Measurements from ENCODE around the gene PRKCQ.

The PRKCQ gene

GRCh38 chr10:6410830-6411229 is 169.2 kb downstream of the PRKCQ start:
- no peak for TF ChIP-seq EZH2phosphoT487 (conservative IDR thresholded peaks at IDR 0.05; ENCODE audit: low read length)
- no peak for TF ChIP-seq CTCF (IDR thresholded peaks at IDR 0.05; ENCODE audit: insufficient read depth, low read length, poor library complexity, severe bottlenecking)
- Histone ChIP-seq H3K9ac (ENCODE audit: low read length) (no peak overlapping the region), H3K9me2 (replicated peaks; ENCODE audit: insufficient read depth, low read length) (no peaks in the 10 kb centered on the region), H3K27me3 (ENCODE audit: low read length) (no peaks in the 10 kb centered on the region), H2AFZ (ENCODE audit: low read depth, low read length, severe bottlenecking) (no peak overlapping the region), H4K20me1 (ENCODE audit: low read depth, low read length) (no peaks in the 10 kb centered on the region), H3K4me3 (ENCODE audit: insufficient read depth, low read length, poor library complexity, severe bottlenecking) (no peak overlapping the region), H3K36me3 (ENCODE audit: low read length) (no peaks in the 10 kb centered on the region), H3K4me2 (ENCODE audit: low read depth, low read length, poor library complexity, severe bottlenecking) (no peak overlapping the region), H3F3A (ENCODE audit: insufficient read depth) (no peaks in the 10 kb centered on the region), H3K27ac (ENCODE audit: low read depth, low read length) (no peak overlapping the region), H3K9me3 (ENCODE audit: insufficient read depth, low read length) (no peaks in the 10 kb centered on the region), H3K79me2 (ENCODE audit: insufficient read depth, low read length) (no peaks in the 10 kb centered on the region)

GRCh38 chr10:6409971-6410643 is 170.0 kb downstream of the PRKCQ start:
- Histone ChIP-seq H3K36me3 (ENCODE audit: low read length) (no peaks in the 10 kb centered on the region), H3K4me3 (ENCODE audit: insufficient read depth, low read length, poor library complexity, severe bottlenecking) (no peak overlapping the region), H3K9me3 (ENCODE audit: insufficient read depth, low read length) (no peaks in the 10 kb centered on the region), H3F3A (ENCODE audit: insufficient read depth) (no peaks in the 10 kb centered on the region), H2AFZ (ENCODE audit: low read depth, low read length, severe bottlenecking) (no peak overlapping the region), H3K27ac (ENCODE audit: low read depth, low read length) (no peak overlapping the region), H3K9ac (ENCODE audit: low read length) (no peak overlapping the region), H4K20me1 (ENCODE audit: low read depth, low read length) (no peaks in the 10 kb centered on the region), H3K4me2 (ENCODE audit: low read depth, low read length, poor library complexity, severe bottlenecking) (no peak overlapping the region), H3K27me3 (ENCODE audit: low read length) (no peaks in the 10 kb centered on the region), H3K79me2 (ENCODE audit: insufficient read depth, low read length) (no peaks in the 10 kb centered on the region), H3K9me2 (replicated peaks; ENCODE audit: insufficient read depth, low read length) (no peaks in the 10 kb centered on the region)
- no peak for TF ChIP-seq EZH2phosphoT487 (conservative IDR thresholded peaks at IDR 0.05; ENCODE audit: low read length)
- no peak for TF ChIP-seq CTCF (IDR thresholded peaks at IDR 0.05; ENCODE audit: insufficient read depth, low read length, poor library complexity, severe bottlenecking)

GRCh38 chr10:6408799-6409198 is 171.3 kb downstream of the PRKCQ start:
- Histone ChIP-seq H3K36me3 (ENCODE audit: low read length) (no peaks in the 10 kb centered on the region), H3K79me2 (ENCODE audit: insufficient read depth, low read length) (no peaks in the 10 kb centered on the region), H3K4me3 (ENCODE audit: insufficient read depth, low read length, poor library complexity, severe bottlenecking) (no peak overlapping the region), H3F3A (ENCODE audit: insufficient read depth) (no peaks in the 10 kb centered on the region), H3K27me3 (ENCODE audit: low read length) (no peaks in the 10 kb centered on the region), H3K27ac (ENCODE audit: low read depth, low read length) (no peak overlapping the region), H4K20me1 (ENCODE audit: low read depth, low read length) (no peaks in the 10 kb centered on the region), H3K9me2 (replicated peaks; ENCODE audit: insufficient read depth, low read length) (no peaks in the 10 kb centered on the region), H3K9ac (ENCODE audit: low read length) (no peak overlapping the region), H3K4me2 (ENCODE audit: low read depth, low read length, poor library complexity, severe bottlenecking) (no peak overlapping the region), H3K9me3 (ENCODE audit: insufficient read depth, low read length) (no peaks in the 10 kb centered on the region), H2AFZ (ENCODE audit: low read depth, low read length, severe bottlenecking) (no peak overlapping the region)
- TF ChIP-seq EZH2phosphoT487 (conservative IDR thresholded peaks at IDR 0.05; ENCODE audit: low read length): no peak
- TF ChIP-seq CTCF (IDR thresholded peaks at IDR 0.05; ENCODE audit: insufficient read depth, low read length, poor library complexity, severe bottlenecking): no peak
